ENCODE results near the gene SUFU. TPM values are rescaled to one million over a fixed set of nuclear protein-coding genes. Genes with fewer than 3 reads are reported as not detected.

Gene SUFU
- total and polyA plus RNA-seq, 2 of the 13 experiments (the other 11 are each of a cell fraction or from before 2014, with no cell fraction given) = 2.9 to 5.5 TPM

GRCh38 chr10:102465466-102465865, 38.3 kb upstream of the SUFU start (continued):
- no peak for TF ChIP-seq HMGXB4 (CRISPR knock-in tag; IDR thresholded peaks at IDR 0.05; ENCODE audit: borderline replicate concordance in 1 of 2, low read depth in 1 of 2)
- no peak for TF ChIP-seq MAZ (IDR thresholded peaks at IDR 0.05; ENCODE audit: borderline replicate concordance, low read depth, low read length)
- no peak for TF ChIP-seq MAZ (CRISPR knock-in tag; IDR thresholded peaks at IDR 0.05; ENCODE audit: low read depth)
- TF ChIP-seq MTF1 (CRISPR knock-in tag; IDR thresholded peaks at IDR 0.05) = no peak
- no peak for TF ChIP-seq MZF1 (CRISPR knock-in tag; IDR thresholded peaks at IDR 0.05; ENCODE audit: borderline replicate concordance)
- TF ChIP-seq TBP (CRISPR knock-in tag; IDR thresholded peaks at IDR 0.05) = no peak

- H3K9ac ChIP-seq (ENCODE audit: insufficient read depth, low read depth, low read length) = no peak overlapping the region
- DNase-seq (ENCODE audit: low spot score) (no peak), ATAC-seq (no peak), FAIRE-seq (no peak)
- ChIA-PET CTCF (ENCODE audit: low intra/inter-chr PET ratio, low total read pairs) (no interaction called here), POLR2A (interaction anchor here (0.8 kb wide), 1 partner anchor 16 kb away, joined by 3 read pairs; no protein-coding TSS in a partner anchor)
- no peak overlapping the region for H3K4me2 ChIP-seq (ENCODE audit: low read depth, low read length)
- H3K27ac ChIP-seq (ENCODE audit: extremely low read length, insufficient read depth, low read length) = no peak overlapping the region
- no peaks in the 10 kb centered on the region for H3K79me2 ChIP-seq (ENCODE audit: insufficient read depth, low read length)
- 83% methylated on average over 6 of the region's 6 CpGs for WGBS (ENCODE audit: low lambda C conversion rate)
- no peaks in the 10 kb centered on the region for H4K20me1 ChIP-seq (ENCODE audit: insufficient read depth, low read length)
- in situ Hi-C loops (cut with HindIII; ENCODE audit: extremely low pct_ligation_motif_present, low pct_unique_long_range_greater_than_20kb) (no loop called here), intact Hi-C loops (cut with micrococcal nuclease; ENCODE audit: unreplicated experiment) (no loop called here)
- H3K4me3 ChIP-seq (replicated peaks in 1 of 3; ENCODE audit: insufficient read depth in 1 of 3, low read depth in 2 of 3, low read length in 3 of 3) = no peak overlapping the region
- no TSS peak for BruUV-seq (replicated peaks)
- no peaks in the 10 kb centered on the region for H3K9me3 ChIP-seq (ENCODE audit: low read length)
- H3K4me1 ChIP-seq (ENCODE audit: insufficient read depth, low read length) = peaks cover 20% of the 10 kb centered on the region
- no peaks in the 10 kb centered on the region for H3K36me3 ChIP-seq (replicated peaks in 1 of 2; ENCODE audit: control insufficient read depth in 1 of 2, insufficient read depth in 2 of 2, low read length in 2 of 2)
- no peaks in the 10 kb centered on the region for H3K27me3 ChIP-seq (ENCODE audit: control insufficient read depth in 1 of 2, insufficient read depth in 2 of 2, low read length in 2 of 2)
- H2AFZ ChIP-seq (ENCODE audit: low read length) = no peak overlapping the region
- no peak for TF ChIP-seq ZNF687 (CRISPR knock-in tag; IDR thresholded peaks at IDR 0.05)
- no peak for TF ChIP-seq ZNF407 (CRISPR knock-in tag; IDR thresholded peaks at IDR 0.05; ENCODE audit: not compliant biosample characterization)
These were observed 36.5 kb upstream of the SUFU start for GRCh38 chr10:102467318-102467717.

All from HepG2 (cell line).